ENCODE data around the gene GTF2IRD1. TPM values are rescaled to one million over a fixed set of nuclear protein-coding genes. Genes with fewer than 3 reads are reported as not detected.
"Not testable (repeated sequence)": the region's sequence is repeated elsewhere in the genome, so short reads cannot be mapped to it uniquely, and the experiment has no call there.

Gene GTF2IRD1
- total RNA-seq, 1 donor from 2014 or later, result 6.1 TPM

DNA sequence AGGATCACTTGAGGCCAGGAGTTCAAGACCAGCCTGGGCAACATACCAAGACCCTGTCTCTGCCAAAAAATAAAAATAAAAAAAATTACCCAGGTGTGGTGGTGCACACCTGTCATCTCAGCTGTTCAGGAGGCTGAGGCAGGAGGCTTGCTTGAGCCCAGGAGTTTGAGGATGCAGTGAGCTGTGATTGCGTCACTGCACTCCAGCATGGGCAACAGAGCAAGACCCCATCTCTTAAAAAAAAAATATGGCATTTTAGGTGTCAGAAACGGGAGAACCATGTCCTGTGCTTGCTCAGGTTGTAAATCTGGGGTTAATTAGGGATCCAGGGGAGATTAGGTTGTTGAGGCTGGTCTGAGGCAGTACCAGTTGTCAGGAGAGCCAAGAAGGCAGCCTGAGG lies 64.9 kb downstream of the GTF2IRD1 start:
- DNase-seq, result no peak

- DNase-seq, result no peak
Measured at GRCh38 chr7:74519395-74519794, 65.7 kb downstream of the GTF2IRD1 start.

- no peak for DNase-seq
Measured at GRCh38 chr7:74521855-74522254, 68.1 kb downstream of the GTF2IRD1 start.

DNA sequence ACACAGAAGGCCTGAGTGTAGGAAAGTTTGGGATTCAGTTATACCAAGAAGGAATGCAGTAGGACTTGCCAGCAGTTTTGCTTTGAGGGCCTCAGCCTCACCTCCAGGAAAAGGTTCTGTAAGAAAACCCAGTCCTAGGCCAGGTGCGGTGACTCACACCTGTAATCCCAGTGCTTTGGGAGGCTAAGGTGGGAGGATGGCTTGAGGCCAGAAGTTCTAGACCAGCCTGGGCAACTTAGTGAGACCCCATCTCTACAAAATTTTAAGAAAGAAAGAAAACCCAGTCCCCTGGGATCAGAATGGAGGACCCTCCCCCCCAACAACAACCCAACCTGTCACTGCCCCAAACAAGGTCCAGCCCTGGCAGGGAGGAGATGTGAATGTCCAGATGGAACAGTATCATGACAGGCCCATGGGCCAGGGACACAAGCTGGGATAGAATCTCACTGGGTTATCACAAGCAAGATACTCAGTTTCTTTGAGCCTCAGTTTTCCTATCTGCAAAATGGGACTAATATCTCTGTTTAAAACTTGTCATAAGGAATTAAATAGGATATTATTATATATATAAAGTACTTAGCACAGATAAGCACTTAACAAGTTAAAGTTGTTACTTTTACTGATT lies 68.7 kb downstream of the GTF2IRD1 start:
- DNase-seq, result no peak

DNA sequence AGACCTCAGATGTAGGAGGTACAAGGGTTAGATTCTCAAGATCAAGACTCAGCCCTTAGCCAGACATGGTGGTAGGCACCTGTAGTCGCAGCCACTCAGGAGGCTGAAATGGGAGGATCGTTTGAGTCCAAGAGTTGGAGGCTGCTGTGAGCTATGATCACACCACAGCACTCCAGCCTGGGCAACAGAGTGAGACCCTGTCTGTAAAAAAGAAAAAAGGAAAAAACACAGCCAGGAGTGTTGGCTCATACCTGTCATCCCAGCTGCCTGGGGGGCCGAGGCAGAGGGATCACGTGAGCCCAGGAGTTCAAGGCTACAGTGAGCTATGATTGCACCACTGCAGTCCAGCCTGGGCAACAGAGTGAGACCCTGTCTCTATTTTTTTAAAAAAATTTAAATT lies 69.3 kb downstream of the GTF2IRD1 start:
- DNase-seq, result no peak

GRCh38 chr7:74525140-74525539 lies 71.4 kb downstream of the GTF2IRD1 start:
- no peak for DNase-seq

DNA sequence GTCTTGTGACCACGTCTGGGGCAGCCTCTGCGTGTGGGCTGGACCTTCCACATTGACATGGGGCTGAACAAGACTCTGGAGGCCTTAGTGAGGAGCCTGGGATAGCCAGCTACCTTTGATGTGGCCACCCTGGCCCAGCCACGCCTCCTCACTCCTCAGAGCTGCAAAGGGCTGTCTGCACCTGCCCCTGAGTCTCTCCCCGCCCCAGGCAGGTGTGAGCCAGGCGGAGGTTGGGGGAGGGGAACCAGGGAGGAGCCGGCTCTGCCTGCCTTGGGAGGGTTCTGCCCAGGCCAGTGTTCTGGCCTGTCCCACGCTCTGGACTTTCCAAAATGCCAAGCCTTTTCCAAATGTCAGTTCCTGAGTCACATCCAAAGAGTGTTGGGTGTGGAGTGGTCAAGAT lies 72.2 kb downstream of the GTF2IRD1 start:
- DNase-seq, result no peak

DNA sequence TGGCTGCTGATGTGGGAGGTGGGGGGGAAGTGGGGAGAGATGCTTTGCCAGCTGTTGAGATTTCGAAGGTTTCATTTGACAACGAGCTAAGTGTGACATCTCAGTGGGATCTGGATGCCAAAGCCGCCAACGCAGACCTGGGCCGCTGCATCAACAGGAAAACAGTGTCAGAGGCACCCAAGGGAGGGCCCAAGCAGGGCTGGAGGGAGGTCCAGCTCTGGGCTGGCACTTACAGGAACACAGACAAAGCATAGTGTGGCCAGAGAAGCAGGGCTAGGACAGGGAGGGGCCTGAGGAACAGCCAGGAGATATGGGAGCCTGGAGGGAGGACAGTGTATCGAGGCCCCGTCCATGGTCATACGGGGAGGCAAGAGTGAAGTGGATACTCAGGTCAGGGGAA lies 73.1 kb downstream of the GTF2IRD1 start:
- DNase-seq, result no peak

GRCh38 chr7:74527842-74528241 lies 74.1 kb downstream of the GTF2IRD1 start:
- no peak for DNase-seq

DNA sequence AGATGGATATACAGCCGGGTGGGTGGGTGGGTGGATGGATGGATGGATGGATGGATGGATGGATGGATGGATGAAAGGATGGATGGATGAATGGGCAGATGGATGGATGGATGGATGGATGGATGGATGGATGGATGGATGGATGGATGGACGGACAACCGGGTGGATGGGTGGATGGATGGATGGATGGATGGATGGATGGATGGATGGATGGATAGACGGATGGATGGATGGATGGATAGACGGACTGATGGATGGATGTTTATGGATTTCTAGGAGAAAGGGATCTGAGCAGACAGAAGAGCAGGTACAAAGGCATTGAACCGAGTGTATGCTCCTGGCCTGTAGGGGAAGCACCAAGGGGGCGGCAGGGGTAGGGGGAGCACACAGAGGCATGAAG lies 75.1 kb downstream of the GTF2IRD1 start:
- not testable (repeated sequence) for DNase-seq

- no peak for DNase-seq
Measured at GRCh38 chr7:74535951-74536356, 82.2 kb downstream of the GTF2IRD1 start.

GRCh38 chr7:74541937-74542336 lies 88.2 kb downstream of the GTF2IRD1 start:
- not testable (repeated sequence) for DNase-seq

GRCh38 chr7:74542558-74543117 lies 88.9 kb downstream of the GTF2IRD1 start:
- DNase-seq, result peak; percentile 11

GRCh38 chr7:74544706-74545469 lies 91.2 kb downstream of the GTF2IRD1 start:
- peak; percentile 62 for DNase-seq

DNA sequence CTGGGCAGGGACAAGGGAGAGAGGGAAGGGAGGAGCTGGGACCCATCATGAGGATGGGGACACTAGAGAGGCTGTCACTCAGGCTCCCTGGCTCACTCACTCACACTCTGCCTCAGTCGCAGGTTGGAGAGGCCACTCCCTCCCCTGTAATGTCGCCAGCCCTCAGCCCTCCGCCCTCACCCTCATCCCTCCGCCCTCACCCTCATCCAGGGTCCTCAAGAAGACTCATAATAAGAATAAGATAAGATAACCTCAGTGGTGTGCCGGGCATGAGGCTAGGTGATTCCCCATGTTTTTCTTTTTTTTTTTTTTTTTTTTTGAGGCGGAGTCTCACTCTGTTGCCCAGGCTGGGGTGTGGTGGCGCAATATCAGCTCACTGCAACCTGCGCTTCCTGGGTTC lies 92.2 kb downstream of the GTF2IRD1 start:
- no peak for DNase-seq

- not testable (repeated sequence) for DNase-seq
Measured at GRCh38 chr7:74553596-74554012, 99.9 kb downstream of the GTF2IRD1 start.

DNA sequence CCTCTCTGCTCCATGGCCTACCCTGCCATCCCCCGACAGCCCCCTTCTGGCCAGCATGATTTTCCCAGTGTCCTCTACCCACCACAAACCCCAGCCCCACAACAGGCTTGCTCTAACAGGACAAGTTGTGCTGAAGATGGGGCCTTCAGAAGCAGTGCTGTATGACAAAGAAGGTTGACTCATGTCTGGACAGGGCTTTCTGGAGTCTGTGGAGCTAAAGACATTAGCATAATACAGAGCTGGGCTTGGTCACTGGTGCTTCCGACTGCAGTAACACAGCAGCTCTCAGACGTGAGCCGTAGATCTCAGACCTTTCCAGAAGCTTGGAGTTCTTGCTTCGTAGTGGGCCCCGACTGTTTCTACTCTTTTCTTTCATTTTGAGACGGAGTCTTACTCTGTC lies 100.5 kb downstream of the GTF2IRD1 start:
- DNase-seq, result no peak

DNA sequence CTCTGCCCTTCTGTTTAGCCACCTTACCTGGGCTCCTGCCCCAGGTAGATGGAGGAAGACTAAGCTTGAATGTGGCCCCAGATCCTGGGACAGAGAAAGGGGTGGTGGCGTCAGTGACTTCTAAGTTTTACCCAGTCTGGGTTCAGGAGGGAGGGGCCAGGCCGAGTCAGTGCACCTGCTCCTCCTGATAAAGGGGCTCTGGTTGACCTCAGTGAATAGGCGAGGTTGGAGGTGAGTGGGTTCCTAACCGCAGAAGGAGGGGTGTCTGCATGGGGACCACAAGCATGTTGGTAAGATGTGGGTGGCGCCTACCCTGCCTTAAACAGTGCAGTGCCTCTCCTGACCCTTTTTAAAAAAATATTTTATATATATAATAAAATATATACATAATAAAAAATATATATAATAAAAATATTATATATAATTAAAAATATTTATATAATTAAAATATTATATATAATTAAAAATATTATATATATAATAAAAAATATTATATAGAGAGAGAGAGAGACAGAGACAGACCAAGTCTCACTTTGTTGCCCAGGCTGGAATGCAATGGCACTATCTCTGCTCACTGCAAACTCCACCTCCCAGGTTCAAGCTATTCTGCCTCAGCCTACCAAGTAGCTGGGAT lies 106.5 kb downstream of the GTF2IRD1 start:
- DNase-seq, result no peak

- DNase-seq, result no peak
Measured at GRCh38 chr7:74561898-74562613, 108.3 kb downstream of the GTF2IRD1 start.

- DNase-seq, result not testable (repeated sequence)
Measured at GRCh38 chr7:74563639-74564038, 109.9 kb downstream of the GTF2IRD1 start.

DNA sequence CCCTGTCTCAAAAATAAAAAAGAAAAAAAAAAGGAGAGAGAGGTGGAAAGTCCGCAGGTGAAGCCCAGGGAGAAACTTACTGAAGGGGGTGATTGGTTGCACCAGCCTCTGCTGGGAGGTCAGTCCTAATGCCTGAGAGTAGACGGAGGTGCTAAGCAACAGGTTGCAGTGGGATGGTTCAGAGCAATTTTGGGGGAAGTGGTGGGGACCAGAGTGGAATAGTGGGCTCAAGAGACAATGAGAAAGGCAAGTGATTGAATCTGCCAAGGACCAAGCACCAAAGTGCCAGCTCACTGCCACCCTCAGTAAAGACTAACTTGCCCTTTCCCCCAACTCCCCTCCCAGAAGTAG lies 113.6 kb downstream of the GTF2IRD1 start:
- no peak for DNase-seq

DNA sequence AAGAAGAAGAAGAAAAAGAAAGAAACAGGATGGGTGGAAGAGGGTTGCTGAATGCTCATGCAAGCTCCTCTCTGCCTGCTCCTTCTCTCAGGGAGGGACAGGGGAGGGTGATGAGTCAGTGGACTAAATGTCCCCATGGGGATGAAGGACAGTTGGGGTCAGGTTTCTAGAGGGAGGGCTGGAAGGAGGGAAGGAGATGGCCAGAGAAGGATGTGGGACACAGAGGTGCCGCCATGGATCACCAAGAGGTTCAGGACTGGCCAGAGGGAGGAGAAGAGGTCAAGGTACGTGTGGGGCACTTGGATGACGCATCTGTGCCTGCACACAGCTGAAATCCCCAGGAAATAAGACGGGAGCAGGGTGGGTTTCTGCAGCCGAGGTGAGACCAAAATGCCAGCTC lies 115.0 kb downstream of the GTF2IRD1 start:
- no peak for DNase-seq

DNA sequence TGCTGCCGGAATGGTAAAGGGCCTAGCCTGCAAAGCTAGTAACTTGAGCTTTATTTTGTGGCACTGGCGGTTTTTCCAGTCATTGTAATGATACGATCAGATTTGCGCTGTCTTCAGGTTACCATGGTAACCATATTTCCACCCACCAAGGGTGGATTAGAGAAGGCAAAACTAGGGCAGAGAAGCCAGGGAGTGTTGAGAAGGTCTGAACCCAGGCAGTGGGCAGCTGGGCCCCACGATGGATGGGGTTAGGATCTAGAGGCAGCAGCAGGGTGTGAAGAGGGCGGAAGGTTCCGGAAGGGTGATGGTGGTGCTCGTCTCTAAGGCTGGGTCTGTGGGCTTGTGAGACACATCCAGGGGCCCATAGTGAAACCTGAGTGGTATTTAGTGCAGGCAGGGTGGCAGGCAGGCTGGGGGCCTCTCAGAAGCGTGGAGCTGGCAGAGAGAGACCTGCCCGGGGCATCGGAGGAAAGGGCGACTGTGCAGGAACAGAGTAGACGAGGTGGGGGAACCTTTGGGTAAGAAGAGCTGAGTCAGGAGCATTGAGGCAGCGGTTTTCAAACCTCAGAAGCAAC lies 115.9 kb downstream of the GTF2IRD1 start:
- no peak for DNase-seq

Measured in dermis blood vessel endothelial cell (primary cell).